Skin epidermis (tissue), 12 donors: Measurements from ENCODE around the gene INF2.

ENCODE experiments used
- H3K27ac ChIP-seq, 21 experiments: fragments of 200-600 bp; sonication (generic) in 11 of 21; one replicate each; pipeline ENCODE4 v1.5.0; 2020; ENCODE audit warnings: mild to moderate bottlenecking in 3 of 21, inconsistent platforms in 2 of 21, moderate library complexity in 2 of 21
- H3K4me3 ChIP-seq, 7 experiments: fragments of 200-600 bp; sonication (generic) in 2 of 7; one replicate each; pipeline ENCODE4 v1.5.0; 2020; ENCODE audit warnings: inconsistent platforms in 2 of 7, mild to moderate bottlenecking in 2 of 7, moderate library complexity in 1 of 7

The INF2 gene

DNA sequence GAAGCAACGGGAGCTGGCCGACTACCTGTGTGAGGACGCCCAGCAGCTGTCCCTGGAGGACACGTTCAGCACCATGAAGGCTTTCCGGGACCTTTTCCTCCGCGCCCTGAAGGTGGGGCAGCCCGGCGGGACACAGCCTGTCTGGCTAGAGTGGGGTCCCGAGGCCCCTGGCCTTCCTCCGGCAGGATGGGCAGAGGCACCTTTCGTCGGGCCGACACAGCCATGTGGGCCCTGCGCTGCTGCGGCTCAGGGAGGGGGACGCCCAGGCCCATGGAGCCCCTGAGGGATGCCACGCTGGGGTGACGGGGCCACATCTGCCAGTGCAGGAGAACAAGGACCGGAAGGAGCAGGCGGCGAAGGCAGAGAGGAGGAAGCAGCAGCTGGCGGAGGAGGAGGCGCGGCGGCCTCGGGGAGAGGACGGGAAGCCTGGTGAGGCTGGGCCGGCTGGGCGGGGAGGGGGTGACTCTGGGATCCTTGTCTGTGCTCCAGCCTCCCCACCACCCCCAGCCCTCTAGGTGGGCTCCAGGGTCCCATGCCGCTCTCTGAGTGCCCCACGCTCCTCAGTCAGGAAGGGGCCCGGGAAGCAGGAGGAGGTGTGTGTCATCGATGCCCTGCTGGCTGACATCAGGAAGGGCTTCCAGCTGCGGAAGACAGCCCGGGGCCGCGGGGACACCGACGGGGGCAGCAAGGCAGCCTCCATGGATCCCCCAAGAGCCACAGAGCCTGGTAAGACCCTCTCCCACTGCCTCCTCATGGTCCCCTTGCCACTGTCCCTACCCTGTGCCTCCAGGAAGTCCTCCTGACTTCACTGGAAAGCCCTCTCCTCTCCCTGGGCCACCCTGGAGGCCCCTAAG is 23.7 kb downstream of the INF2 start:
- H3K4me3 ChIP-seq = no peak overlapping the region
- H3K27ac ChIP-seq = no peak overlapping the region

GRCh38 chr14:104714066-104714465 is 24.6 kb downstream of the INF2 start:
- Histone ChIP-seq H3K27ac (no peak overlapping the region), H3K4me3 (no peak overlapping the region)

GRCh38 chr14:104714681-104715080 is 25.3 kb downstream of the INF2 start:
- H3K27ac ChIP-seq = no peak overlapping the region

GRCh38 chr14:104715416-104715815 is 26.0 kb downstream of the INF2 start:
- Histone ChIP-seq H3K4me3 (no peak overlapping the region), H3K27ac (no peak overlapping the region)

More at GRCh38 chr14:104714681-104715080, 25.3 kb downstream of the INF2 start:
- no peak overlapping the region for H3K4me3 ChIP-seq

- Histone ChIP-seq H3K27ac (no peak overlapping the region), H3K4me3 (no peak overlapping the region)
Measured at GRCh38 chr14:104715871-104716270, 26.5 kb downstream of the INF2 start.

DNA sequence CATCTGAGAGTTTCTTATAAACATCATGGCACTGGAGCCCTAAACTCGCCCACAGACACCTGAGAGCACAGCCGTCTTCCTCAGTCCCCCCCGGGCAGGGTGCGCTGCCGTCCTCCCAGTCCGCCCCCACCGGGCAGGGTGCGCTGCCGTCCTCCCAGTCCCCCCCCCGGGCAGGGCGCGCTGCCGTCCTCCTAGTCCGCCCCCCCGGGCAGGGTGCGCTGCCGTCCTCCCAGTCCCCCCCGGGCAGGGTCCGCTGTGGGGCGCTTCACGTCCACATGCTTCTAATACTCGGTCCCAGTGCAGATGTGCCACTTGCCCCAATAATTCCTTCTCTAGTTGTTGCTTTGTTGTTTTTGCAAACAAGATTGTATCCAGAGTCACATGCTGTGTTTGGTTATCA is 27.7 kb downstream of the INF2 start:
- Histone ChIP-seq H3K4me3 (no peak overlapping the region), H3K27ac (no peak overlapping the region)

DNA sequence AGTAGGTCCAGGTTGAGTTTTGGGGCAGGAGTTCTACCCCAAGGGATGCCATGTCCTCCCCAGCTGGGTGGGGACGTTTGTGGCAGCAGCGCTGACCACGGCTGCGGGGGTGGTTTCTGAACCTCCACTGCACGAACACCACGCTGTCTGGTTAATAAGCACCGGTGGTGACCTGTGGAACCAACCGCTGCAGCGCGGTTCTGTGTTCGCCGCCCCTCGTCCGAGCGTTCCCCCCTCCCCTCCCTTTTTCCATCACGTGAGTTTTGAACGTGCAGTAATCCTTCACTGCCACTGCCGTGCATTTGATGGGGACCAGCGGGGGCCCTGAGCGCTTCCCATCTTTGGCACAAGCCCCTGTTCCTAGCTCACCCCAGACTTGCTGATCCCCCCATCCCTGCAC is 28.2 kb downstream of the INF2 start:
- H3K4me3 ChIP-seq = no peak overlapping the region
- no peak overlapping the region for H3K27ac ChIP-seq

- H3K27ac ChIP-seq = no peak overlapping the region
- H3K4me3 ChIP-seq = no peak overlapping the region
Measured at GRCh38 chr14:104718147-104718546, 28.7 kb downstream of the INF2 start.

DNA sequence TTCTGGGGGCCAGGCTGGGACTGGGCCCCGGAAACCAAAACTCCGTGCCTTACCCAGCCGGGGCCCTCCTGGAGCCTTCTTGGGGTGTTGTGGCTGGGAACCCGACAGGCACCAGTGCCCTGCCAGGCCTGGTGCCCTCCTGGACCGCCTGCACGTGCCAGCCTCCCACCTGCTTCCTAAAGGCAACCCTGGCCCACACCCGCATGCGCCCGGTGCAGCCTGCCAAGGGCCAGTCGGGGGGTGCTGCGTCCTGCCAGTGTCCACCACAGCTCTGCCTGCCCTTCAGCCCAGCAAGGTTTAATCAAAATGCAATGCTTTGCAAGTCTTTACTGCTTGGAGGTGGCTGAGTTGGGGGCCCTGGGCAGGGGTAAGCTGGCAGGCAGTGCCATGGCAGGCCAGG is 29.5 kb downstream of the INF2 start:
- H3K27ac ChIP-seq = no peak overlapping the region
- H3K4me3 ChIP-seq = no peak overlapping the region

DNA sequence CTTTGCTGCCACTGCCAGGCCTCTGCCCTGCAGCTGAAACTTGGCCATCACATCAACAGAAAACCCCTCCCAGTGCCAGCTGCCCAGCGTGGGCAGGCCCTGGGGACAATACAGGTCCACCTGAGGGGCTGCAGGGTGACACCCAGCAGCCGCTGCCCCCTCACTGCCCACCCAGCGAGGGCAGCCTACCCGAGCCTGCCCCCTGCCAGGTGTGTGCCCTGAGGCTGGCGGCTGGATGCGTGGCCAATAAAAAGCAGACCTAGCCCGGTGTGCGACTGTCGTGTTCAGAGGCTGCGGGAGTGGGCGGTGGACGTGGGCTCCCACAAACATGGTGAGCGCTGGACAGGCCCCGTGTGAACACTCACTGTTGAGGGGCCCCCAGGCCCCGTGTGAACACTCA is 29.9 kb downstream of the INF2 start:
- Histone ChIP-seq H3K4me3 (no peak overlapping the region), H3K27ac (no peak overlapping the region)

- Histone ChIP-seq H3K27ac (peak overlapping the region in 1 of 21 experiments; percentile 10), H3K4me3 (no peak overlapping the region)
Measured at GRCh38 chr14:104721505-104722431, 32.4 kb downstream of the INF2 start.

DNA sequence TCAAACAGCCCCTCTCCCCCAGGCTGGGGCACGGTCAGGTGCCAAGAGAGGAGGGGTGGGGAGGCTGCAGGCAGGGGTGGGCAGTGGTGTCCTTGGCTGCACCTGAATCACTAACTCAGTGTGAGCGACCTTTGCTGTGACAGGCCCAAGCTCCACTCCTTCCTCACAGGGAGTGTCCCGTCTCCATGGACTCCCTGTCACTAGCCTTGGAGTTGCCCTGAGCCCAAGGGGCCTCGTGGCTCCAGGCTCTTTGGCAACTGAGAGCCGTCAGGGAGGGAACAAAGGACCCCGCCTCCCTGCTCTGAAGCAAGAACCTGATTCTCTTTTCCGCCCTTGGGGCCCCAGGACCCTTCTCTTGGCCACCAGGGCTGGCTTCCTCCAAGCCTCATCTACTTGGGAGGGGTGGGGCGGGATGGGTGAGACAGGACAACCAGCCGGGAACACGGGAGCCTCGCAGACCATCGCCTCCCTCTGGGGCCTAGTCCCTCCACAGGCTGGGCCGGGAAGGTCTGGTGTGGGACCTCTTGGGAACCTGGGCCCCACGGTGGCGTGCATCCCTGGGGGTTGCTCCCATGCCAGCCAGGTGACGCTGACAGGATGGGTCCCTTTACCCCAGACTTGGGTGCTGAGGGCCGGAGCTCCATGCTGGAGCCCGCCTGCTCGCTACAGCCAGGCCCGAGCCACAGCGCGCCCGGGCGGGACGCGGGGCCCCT is 33.7 kb downstream of the INF2 start:
- H3K4me3 ChIP-seq = peak overlapping the region in 4 of 7 experiments; percentile 58 to 70 (median 63)
- peak overlapping the region in 3 of 21 experiments; percentile 2 to 77 (median 13) for H3K27ac ChIP-seq

- peak within 1 kb of the TSS; percentile 50 to 70 (median 59) for H3K4me3 ChIP-seq
- peak within 1 kb of the TSS in 16 of 21 experiments; percentile 2 to 77 (median 52) for H3K27ac ChIP-seq
Measured at GRCh38 chr14:104723651-104724406, 34.4 kb downstream of the INF2 start, which contains the start of gene ADSS1. ADSS1 (plus strand) TSS chr14:104724229; CDS start chr14:104724271, 42 bp downstream.

DNA sequence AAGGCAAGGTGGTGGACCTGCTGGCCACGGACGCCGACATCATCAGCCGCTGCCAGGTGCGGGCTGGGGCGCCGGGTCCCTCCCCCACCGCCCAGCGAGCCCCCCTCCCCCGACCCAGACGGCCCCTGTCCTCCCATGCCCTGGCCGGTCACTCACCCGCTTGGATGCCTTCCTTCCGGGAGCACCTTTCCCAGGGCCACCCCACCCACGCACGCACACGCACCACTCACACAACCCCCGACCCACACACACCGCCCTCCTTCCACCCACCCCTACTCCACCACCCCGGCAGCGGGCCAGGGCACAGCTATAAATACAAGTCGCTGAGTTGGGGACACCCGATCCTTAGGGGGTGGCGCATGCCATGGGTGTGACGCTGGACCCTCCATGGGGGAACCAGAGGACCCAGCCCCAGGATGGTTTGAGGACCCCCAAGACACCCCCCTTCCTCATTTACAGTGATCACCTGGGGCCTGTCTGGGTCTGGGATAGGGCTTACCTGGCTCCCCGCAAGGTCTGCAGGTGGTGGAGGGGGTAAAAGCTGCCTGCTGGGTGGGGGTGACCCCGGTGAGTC is 35.1 kb downstream of the INF2 start:
- Histone ChIP-seq H3K4me3 (peak overlapping the region; percentile 50 to 70 (median 59)), H3K27ac (peak overlapping the region in 14 of 21 experiments; percentile 22 to 77 (median 52))

- H3K27ac ChIP-seq = peak overlapping the region in 3 of 21 experiments; percentile 52 to 70 (median 54)
- H3K4me3 ChIP-seq = peak overlapping the region in 5 of 7 experiments; percentile 52 to 70 (median 59)
Measured at GRCh38 chr14:104724981-104725771, 35.8 kb downstream of the INF2 start.

DNA sequence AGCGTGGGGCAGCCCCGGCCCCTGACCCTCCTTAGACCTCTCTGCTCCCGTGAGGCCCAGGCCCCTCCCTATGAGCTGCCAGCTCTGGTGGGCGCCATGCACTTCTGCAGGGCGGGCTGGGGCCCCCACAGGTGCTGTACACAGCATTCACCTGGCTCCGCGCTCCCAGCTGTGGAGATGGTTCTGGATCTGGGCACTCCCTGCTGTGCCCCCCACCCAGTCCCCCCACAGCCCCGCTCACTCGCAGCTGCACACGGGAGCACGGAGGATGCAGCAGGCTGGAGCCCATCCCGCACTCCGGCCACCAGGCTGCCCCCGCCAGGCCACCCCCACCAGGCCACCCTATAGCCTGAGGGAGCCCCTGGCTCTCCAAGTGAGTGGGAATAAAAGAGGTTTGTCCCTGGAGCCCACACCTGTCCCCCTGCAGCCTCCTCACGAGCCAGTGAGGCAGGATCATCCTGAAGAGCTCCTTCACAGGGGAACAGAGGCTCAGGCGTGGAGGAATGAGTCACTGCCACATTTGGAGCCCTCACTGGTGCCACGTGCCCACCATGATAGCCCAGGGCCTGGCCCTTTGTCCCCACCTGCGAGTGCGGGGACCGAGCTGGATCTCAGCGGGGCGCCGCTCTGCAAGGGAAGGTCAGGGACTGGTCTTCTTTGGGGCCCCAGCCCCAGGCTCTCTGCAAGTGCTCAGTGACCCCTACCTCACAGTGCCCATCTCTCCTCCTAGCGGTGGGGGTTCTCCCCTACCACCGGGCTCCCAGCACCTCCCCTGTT is 36.5 kb downstream of the INF2 start:
- no peak overlapping the region for H3K27ac ChIP-seq
- no peak overlapping the region for H3K4me3 ChIP-seq
